ENCODE measurements around the gene VPS13D. TPM values are rescaled to one million over a fixed set of nuclear protein-coding genes. Genes with fewer than 3 reads are reported as not detected.
"Not testable (repeated sequence)": the region's sequence is repeated elsewhere in the genome, so short reads cannot be mapped to it uniquely, and the experiment has no call there.

VPS13D gene
- total RNA-seq, 2 donors from 2014 or later = 63.5 to 67.6 TPM

- no peak for DNase-seq
- peak overlapping the region; percentile 45 for H3K27ac Mint-ChIP-seq
- peaks cover 17% of the 10 kb centered on the region for H3K36me3 Mint-ChIP-seq (ENCODE audit: low read depth)
- H3K27me3 Mint-ChIP-seq = no peaks in the 10 kb centered on the region
- no peak for ATAC-seq
- no peak overlapping the region for H3K4me3 Mint-ChIP-seq
- no peaks in the 10 kb centered on the region for H3K9me3 ChIP-seq (ENCODE audit: control insufficient read depth, low read length, poor library complexity, severe bottlenecking)
- H3K4me1 Mint-ChIP-seq = peaks cover 12% of the 10 kb centered on the region
Measured at GRCh38 chr1:12462586-12462985, 232.8 kb downstream of the VPS13D start.

GRCh38 chr1:12464045-12464461, 234.2 kb downstream of the VPS13D start:
- Mint-ChIP-seq H3K36me3 (ENCODE audit: low read depth) (peaks cover 17% of the 10 kb centered on the region), H3K4me1 (peaks cover 12% of the 10 kb centered on the region), H3K27me3 (no peaks in the 10 kb centered on the region), H3K27ac (no peak overlapping the region), H3K4me3 (no peak overlapping the region)
- H3K9me3 ChIP-seq (ENCODE audit: control insufficient read depth, low read length, poor library complexity, severe bottlenecking) = no peaks in the 10 kb centered on the region
- DNase-seq (no peak), ATAC-seq (no peak)

GRCh38 chr1:12464598-12465056, 234.8 kb downstream of the VPS13D start:
- no peak for DNase-seq
- H3K4me3 Mint-ChIP-seq = no peak overlapping the region
- H3K27me3 Mint-ChIP-seq = no peaks in the 10 kb centered on the region
- ATAC-seq = no peak
- peaks cover 17% of the 10 kb centered on the region for H3K36me3 Mint-ChIP-seq (ENCODE audit: low read depth)
- peaks cover 12% of the 10 kb centered on the region for H3K4me1 Mint-ChIP-seq
- no peaks in the 10 kb centered on the region for H3K9me3 ChIP-seq (ENCODE audit: control insufficient read depth, low read length, poor library complexity, severe bottlenecking)
- H3K27ac Mint-ChIP-seq = no peak overlapping the region

GRCh38 chr1:12465126-12465525, 235.3 kb downstream of the VPS13D start:
- no peak for DNase-seq
- no peak overlapping the region for H3K4me3 Mint-ChIP-seq
- ATAC-seq = no peak
- peaks cover 12% of the 10 kb centered on the region for H3K4me1 Mint-ChIP-seq
- no peak overlapping the region for H3K27ac Mint-ChIP-seq
- no peaks in the 10 kb centered on the region for H3K27me3 Mint-ChIP-seq
- no peaks in the 10 kb centered on the region for H3K9me3 ChIP-seq (ENCODE audit: control insufficient read depth, low read length, poor library complexity, severe bottlenecking)
- peaks cover 15% of the 10 kb centered on the region for H3K36me3 Mint-ChIP-seq (ENCODE audit: low read depth)

- Mint-ChIP-seq H3K4me1 (peaks cover 16% of the 10 kb centered on the region), H3K36me3 (ENCODE audit: low read depth) (peaks cover 12% of the 10 kb centered on the region), H3K27me3 (no peaks in the 10 kb centered on the region), H3K4me3 (no peak overlapping the region), H3K27ac (peak overlapping the region; percentile 65)
- no peak for ATAC-seq
- H3K9me3 ChIP-seq (ENCODE audit: control insufficient read depth, low read length, poor library complexity, severe bottlenecking) = no peaks in the 10 kb centered on the region
- DNase-seq = no peak
Measured at GRCh38 chr1:12466816-12467215, 237.0 kb downstream of the VPS13D start.

GRCh38 chr1:12467570-12468286, 237.9 kb downstream of the VPS13D start:
- ATAC-seq (no peak), DNase-seq (no peak)
- no peak overlapping the region for H3K4me3 Mint-ChIP-seq
- H3K4me1 Mint-ChIP-seq = peaks cover 22% of the 10 kb centered on the region
- H3K27me3 Mint-ChIP-seq = no peaks in the 10 kb centered on the region
- peaks cover 12% of the 10 kb centered on the region for H3K36me3 Mint-ChIP-seq (ENCODE audit: low read depth)
- H3K27ac Mint-ChIP-seq = peak overlapping the region; percentile 65
- no peaks in the 10 kb centered on the region for H3K9me3 ChIP-seq (ENCODE audit: control insufficient read depth, low read length, poor library complexity, severe bottlenecking)

- Mint-ChIP-seq H3K4me3 (no peak overlapping the region), H3K4me1 (peaks cover 23% of the 10 kb centered on the region), H3K27ac (peak overlapping the region; percentile 65), H3K27me3 (no peaks in the 10 kb centered on the region), H3K36me3 (ENCODE audit: low read depth) (peaks cover 8% of the 10 kb centered on the region)
- DNase-seq (no peak), ATAC-seq (no peak)
- no peaks in the 10 kb centered on the region for H3K9me3 ChIP-seq (ENCODE audit: control insufficient read depth, low read length, poor library complexity, severe bottlenecking)
Measured at GRCh38 chr1:12468323-12468722, 238.5 kb downstream of the VPS13D start.

- Mint-ChIP-seq H3K27ac (no peak overlapping the region), H3K4me1 (peaks cover 28% of the 10 kb centered on the region), H3K27me3 (no peaks in the 10 kb centered on the region), H3K4me3 (no peak overlapping the region), H3K36me3 (ENCODE audit: low read depth) (peaks cover 7% of the 10 kb centered on the region)
- ATAC-seq (no peak), DNase-seq (no peak)
- no peaks in the 10 kb centered on the region for H3K9me3 ChIP-seq (ENCODE audit: control insufficient read depth, low read length, poor library complexity, severe bottlenecking)
Measured at GRCh38 chr1:12469493-12469892, 239.7 kb downstream of the VPS13D start.

- no peak overlapping the region for H3K27ac Mint-ChIP-seq
- H3K4me1 Mint-ChIP-seq = peaks cover 32% of the 10 kb centered on the region
- H3K9me3 ChIP-seq (ENCODE audit: control insufficient read depth, low read length, poor library complexity, severe bottlenecking) = no peaks in the 10 kb centered on the region
- no peak overlapping the region for H3K4me3 Mint-ChIP-seq
- ATAC-seq = no peak
- no peak for DNase-seq
- H3K27me3 Mint-ChIP-seq = no peaks in the 10 kb centered on the region
- peaks cover 7% of the 10 kb centered on the region for H3K36me3 Mint-ChIP-seq (ENCODE audit: low read depth)
Measured at GRCh38 chr1:12469990-12470389, 240.2 kb downstream of the VPS13D start.

- not testable (repeated sequence) for H3K36me3 Mint-ChIP-seq (ENCODE audit: low read depth); H3K4me3 Mint-ChIP-seq; DNase-seq; ATAC-seq; H3K27me3 Mint-ChIP-seq; H3K9me3 ChIP-seq (ENCODE audit: control insufficient read depth, low read length, poor library complexity, severe bottlenecking)
- Mint-ChIP-seq H3K27ac (peak overlapping the region; percentile 94), H3K4me1 (peaks cover 37% of the 10 kb centered on the region)
Measured at GRCh38 chr1:12470916-12471315, 241.1 kb downstream of the VPS13D start.

GRCh38 chr1:12472156-12472797, 242.4 kb downstream of the VPS13D start:
- ATAC-seq (no peak), DNase-seq (no peak)
- H3K4me3 Mint-ChIP-seq = peak overlapping the region; percentile 72
- no peaks in the 10 kb centered on the region for H3K27me3 Mint-ChIP-seq
- H3K27ac Mint-ChIP-seq = peak overlapping the region; percentile 94
- no peaks in the 10 kb centered on the region for H3K9me3 ChIP-seq (ENCODE audit: control insufficient read depth, low read length, poor library complexity, severe bottlenecking)
- peaks cover 46% of the 10 kb centered on the region for H3K4me1 Mint-ChIP-seq
- peaks cover 4% of the 10 kb centered on the region for H3K36me3 Mint-ChIP-seq (ENCODE audit: low read depth)

- no peaks in the 10 kb centered on the region for H3K27me3 Mint-ChIP-seq
- DNase-seq (no peak), ATAC-seq (peak; percentile 81)
- peak overlapping the region; percentile 72 for H3K4me3 Mint-ChIP-seq
- peak overlapping the region; percentile 94 for H3K27ac Mint-ChIP-seq
- H3K9me3 ChIP-seq (ENCODE audit: control insufficient read depth, low read length, poor library complexity, severe bottlenecking) = no peaks in the 10 kb centered on the region
- H3K36me3 Mint-ChIP-seq (ENCODE audit: low read depth) = peaks cover 4% of the 10 kb centered on the region
- peaks cover 49% of the 10 kb centered on the region for H3K4me1 Mint-ChIP-seq
Measured at GRCh38 chr1:12472798-12473551, 243.1 kb downstream of the VPS13D start.

- Mint-ChIP-seq H3K4me1 (peaks cover 57% of the 10 kb centered on the region), H3K36me3 (ENCODE audit: low read depth) (peaks cover 4% of the 10 kb centered on the region), H3K27ac (peak overlapping the region; percentile 94), H3K4me3 (peak overlapping the region; percentile 72), H3K27me3 (no peaks in the 10 kb centered on the region)
- ATAC-seq = no peak
- no peak for DNase-seq
- H3K9me3 ChIP-seq (ENCODE audit: control insufficient read depth, low read length, poor library complexity, severe bottlenecking) = no peaks in the 10 kb centered on the region
Measured at GRCh38 chr1:12473596-12474362, 243.9 kb downstream of the VPS13D start.
